GM19035 (cell line): Measurements from ENCODE around the gene KANK4.
"Not testable (repeated sequence)": the region's sequence is repeated elsewhere in the genome, so short reads cannot be mapped to it uniquely, and the experiment has no call there.

Source experiments
- ATAC-seq: cut with Tn5 transposase; IDR thresholded peaks from one replicate; pipeline ENCODE4 v1.9.1; 2021; ENCODE audit not compliant: unreplicated experiment

Gene KANK4

DNA sequence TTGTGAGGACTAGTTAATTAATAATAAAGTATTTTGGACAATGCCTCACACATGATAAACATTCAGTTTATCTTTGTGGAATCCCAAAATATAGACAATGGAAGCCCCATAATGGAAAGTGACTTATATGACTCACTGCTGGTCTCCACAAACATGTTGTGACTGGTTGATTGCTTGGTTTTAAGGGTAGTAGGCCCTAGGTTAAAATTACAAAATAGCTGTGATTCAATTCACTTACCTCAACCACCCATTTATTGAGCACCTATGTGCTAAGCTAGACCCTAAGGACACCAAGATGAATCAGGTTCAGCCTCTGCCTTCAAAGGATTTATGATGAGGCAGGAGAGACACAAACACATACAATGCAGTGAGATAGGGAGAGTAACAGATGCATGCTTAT lies 42.4 kb downstream of the KANK4 start:
- no peak for ATAC-seq

DNA sequence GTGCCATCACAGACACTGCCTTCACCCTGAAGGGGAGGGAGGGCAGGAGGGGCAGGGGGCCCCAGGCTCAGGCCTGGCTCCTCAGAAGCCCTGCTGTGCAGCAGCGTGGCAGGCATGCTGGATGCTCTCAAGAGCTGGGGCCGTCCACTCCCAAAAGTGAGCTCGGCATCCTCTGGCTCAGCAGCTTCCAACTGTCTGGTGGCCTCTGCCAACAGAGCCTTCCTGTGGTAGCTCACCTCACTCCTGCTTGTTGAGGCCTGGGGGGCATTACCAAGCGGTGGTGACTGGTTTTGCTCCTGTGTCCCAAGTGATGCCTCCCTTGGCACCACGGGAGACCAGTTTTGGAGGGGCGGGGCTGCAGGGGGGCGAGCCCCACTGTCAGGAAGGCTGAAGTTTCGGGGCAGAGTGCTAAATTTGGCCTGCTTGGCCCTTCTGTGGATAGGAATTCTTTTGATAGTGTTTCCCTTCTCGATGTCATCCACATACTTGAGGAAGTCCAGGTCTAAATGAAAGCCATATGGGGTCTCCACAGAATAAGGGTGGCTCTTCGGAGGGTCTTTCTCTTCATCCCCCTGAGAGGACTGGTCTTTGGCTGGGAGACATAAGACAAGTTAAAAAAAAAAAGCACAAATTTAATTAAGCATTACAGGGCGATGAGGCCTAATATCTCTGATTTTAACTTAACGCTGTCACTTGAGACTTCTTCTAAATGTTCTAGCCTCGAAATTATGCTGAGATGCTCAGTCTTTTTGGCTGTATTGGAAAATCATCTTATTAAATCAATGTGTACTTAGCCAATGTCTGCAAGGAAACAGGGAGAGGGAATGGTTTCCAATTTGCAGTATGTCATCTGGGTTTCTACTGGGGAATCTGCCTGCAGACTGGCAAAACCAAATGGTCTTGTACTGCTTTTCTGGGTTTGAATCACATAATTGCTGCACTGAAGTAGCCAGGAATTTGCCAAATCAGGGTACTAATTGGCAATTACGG lies 44.4 kb downstream of the KANK4 start:
- ATAC-seq, result no peak

DNA sequence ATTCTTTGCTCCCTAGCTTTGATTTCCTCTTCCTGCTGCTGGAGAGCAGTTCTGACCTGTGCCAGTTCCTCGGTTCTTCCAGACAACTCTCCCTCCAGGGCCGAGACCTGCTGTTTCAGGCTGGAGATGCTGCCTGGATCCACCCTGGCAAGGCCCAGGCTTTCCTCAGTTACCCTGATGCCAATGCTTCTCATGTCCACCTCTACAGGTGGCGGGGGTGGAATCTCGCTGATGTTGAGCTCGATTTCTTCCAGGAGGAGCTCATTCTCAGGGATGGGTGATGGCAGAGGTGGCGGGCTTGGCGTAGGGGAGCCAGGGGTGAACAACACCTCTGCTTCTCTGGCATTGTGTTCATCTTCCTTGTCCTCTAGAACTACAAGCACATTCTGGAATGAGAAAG lies 45.3 kb downstream of the KANK4 start:
- no peak for ATAC-seq

DNA sequence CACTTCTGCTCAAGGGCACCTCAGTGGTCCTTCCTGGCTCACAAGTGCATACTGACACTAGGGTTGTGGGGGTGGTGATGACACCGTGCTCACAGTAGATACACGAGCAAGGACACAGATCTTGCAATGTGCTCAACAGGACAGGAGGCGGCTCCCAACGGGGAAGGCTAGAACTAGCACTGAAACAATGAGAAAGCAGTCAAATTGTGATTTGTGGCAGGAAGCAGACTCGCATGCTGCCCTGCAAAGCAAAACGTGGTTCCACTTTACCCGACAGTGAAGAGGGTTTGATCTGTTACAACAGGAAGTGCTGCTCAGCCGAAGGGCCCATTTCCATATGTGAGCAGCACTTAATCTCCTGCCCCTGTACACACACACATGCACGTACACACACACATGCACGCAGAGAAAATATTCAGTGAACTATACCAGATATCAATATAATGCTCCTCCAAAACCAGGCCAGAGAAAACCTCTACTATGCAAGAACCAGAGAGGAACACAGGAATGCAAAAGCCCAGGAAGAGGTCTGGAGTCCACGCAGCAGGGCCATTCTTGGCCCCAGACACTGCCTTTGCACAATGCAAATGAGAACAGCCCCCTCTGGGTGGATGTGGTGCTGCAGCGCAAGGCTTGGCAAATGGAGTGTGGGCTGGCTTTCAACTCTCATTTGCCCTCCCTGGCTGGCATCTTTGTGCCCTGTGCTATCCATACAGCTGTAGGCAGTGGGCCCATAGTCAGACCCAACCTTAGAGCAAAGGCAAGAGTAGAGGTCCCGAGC lies 47.1 kb downstream of the KANK4 start:
- peak; percentile 91 for ATAC-seq

DNA sequence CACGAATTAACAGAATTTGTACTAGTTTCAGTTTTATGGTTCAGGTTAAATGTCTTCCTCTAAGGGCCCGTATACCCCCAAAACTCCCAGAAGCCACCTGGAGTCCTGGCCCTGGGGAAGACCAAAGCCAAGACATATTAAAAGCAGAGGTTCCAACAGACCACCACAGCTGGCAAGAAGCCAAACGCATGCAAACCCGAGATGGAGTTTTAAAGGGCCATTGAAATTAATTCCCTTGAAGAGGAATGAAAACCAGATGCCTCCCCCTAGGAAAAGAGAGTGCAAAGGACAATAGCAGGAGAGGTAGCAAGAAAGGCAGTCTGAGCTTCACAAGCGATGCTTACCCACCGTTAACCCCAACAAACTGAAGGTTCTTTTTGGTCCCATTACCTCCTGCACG lies 48.1 kb downstream of the KANK4 start:
- no peak for ATAC-seq

DNA sequence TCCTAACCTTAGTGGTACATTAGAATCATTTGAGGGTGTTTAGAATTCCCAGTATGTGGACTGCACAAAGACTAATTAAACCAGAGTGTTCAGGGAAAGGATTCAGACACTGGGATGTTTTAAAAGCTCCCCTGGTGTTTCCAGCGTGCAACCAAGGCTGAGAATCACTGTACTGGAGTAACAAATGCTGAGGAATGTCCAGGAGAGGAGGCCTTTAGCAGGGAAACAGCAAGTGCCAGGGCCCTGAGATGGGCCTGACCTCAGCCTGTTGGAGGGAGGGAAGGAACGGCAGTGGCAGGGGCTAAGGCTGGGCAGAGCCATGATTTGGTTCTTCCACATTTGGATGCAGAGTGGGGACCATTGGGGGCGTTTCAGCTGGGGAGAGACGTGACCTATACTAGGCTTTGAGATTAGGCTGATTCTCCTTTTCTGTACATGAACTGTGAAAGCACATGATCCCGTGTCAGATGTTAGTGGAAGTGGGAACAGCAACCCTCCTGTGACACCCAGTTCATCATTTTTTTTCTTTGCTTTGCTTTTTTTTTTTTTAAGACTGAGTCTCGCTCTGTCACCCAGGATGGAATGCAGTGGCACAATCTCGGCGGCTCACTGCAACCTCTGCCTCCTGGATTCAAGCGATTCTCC lies 49.3 kb downstream of the KANK4 start:
- no peak for ATAC-seq

DNA sequence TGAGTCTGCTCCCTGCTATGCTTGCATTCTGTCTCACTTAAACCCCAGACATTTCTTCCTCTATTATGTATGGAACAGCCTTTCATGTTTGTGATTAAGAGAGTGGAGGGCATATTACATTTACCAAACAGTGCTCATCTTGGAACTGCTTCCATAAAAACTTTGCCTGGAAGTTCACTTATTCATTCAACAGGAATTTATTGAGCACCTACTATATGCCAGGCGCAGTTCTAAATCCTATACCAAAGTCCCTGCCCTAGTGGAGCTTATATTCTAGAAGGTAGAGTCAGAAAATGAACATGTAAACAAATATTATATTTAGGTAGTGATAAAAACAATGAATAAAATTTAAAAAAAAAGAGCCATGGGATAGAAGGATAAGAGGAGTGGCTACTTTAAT lies 49.8 kb downstream of the KANK4 start:
- no peak for ATAC-seq

DNA sequence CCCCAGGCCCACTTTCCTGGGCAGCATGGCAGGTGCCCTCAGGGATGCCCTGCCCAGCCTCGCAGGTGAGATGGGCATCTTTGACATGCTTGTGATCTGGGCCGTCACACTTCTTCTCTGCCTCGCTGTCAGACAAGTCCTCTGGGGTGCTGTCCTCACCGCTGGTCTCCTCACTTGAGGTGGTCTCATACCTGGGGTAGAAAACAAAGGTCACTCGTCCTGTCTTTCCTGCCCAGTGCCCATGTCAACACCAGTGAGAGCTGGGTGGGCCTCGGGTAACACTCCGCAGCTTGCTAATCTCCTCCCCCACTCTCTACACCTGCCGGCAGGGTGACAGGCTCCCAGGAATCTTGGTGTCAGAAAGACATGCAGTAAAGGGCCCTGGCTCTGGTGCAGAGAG lies 50.9 kb downstream of the KANK4 start:
- no peak for ATAC-seq

DNA sequence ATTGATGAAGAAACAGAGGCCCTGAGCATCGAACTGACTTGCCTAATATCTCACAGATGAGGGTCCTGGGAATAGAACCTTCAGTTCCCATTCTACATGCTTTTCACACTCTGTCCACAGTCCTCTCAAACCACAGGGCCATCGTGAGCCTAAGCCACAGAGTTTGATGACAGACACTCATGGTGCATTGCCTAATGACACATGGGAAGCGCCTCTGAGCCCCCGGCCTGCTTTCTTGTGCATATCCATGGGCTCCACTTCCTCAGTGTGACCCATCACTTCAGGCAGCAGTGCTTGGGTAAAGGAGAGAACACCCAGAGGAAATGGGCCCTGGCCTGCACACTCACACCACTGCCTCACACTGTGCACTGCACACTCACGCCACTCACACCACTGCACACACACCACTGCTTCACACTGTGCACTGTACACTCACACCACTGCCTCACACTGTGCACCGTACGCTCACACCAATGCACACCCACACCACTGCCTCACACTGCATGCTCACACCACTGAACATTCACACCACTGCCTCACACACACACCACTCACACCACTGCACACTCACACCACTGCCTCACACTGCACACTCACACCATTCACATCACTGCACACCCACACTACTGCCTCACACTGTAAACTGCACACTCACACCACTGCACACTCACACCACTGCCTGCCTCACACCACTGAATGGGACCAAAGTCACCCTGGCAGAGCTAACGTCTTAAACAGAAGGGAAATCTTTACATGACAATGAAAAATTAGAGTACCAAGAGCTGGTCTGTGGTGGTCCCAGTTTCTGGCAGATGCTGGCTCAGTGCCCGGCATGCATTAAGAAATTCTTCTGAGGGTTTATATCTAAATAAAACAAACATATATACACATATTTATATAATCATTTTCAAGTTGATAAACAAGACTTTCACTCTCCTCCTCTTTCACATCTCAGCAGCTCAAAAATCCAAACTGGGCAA lies 53.0 kb downstream of the KANK4 start:
- no peak for ATAC-seq

DNA sequence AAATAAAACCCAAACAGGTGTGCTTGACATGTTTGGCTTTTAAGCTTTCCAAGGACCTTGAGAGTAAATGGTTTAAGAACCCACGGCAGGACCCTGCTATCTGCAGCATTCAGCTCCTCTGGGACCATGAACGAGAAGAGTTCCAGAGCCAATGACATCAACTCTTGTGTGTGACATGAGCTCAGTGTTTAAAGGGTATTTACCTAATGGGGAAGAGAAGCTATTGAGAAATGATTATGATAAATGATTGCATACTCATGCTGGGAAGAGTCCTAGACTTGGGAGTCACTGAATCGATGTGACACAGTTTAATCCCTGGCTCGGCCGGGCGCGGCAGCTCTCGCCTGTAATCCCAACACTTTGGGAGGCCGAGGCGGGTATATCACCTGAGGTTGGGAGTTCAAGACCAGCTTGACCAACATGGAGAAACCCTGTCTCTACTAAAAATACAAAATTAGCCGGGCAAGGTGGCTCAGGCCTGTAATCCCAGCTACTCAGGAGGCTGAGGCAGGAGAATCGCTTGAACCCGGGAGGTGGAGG lies 55.4 kb downstream of the KANK4 start:
- ATAC-seq, result no peak

DNA sequence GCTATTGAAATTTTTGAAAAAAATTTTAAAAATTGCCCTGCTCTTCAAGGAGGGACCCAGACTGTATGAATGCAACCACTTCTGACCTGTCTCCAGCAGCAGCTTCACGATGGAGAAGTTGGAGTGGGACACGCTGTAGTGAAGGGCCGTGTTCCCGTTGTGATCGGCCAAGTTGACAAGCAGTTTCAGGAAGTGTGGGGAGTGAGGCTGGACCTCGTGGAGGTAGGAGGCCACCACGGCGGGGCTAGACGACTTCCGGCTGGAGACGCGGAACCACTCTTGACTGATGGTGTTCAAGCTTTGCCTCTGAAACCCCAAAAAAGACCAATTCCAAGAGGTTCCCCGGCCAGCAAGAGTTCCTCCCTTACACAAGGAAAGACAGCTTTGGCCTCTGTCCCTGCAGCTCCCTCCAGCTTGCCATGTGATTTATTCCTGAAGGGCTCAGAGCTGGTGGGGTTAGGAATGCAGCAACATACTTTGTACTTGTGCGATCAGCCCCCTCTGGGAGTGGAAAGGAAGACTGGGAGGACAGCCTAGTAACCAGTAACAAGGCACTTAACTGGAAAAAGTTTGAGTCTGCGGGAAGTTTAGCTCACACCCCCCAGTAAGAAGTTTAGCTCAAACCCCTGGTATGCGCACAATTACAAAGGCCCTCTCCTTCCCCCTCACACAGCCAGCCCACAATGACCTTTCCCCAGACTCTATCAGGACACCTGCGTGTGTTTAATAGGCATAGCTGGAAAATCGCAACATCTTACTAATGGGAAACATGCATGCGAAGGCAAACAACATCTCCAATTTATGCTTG lies 56.0 kb downstream of the KANK4 start:
- ATAC-seq, result no peak

DNA sequence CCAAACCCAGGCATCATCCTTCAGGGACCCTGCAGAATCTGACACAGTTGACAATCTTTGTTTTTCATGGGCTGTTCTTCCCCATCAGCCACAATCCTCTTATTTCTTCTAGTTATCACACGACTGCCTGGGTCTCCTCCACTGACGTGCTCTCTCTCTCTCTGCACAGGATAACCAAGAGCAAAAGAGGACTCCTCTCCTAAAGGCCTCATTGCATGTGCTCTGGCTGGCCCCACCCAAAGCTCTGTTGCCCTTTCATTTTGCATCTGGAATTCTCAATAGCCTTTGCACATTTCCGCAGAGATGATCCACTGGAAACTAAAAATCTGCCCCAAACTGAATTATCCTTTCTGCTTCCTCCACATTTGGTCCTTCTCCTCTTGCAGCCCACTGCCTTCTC lies 58.5 kb downstream of the KANK4 start:
- ATAC-seq, result no peak

DNA sequence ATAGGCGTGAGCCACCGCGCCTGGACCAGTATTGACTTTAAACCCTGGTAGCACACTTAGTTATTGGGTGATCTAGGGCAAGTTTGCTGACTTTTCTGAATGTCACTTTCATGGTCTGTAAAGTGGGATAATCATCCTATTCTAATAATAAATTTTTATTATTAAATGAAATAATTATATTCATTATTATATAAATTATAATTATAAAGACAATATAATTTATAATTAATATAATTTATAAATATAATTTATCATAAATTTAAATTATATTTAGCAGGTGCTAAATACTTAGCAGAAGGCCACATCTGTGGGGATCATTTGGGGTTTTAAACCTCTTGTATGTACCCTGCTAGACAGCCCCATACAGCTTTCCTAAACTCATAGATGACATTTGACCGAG lies 59.7 kb downstream of the KANK4 start:
- no peak for ATAC-seq

DNA sequence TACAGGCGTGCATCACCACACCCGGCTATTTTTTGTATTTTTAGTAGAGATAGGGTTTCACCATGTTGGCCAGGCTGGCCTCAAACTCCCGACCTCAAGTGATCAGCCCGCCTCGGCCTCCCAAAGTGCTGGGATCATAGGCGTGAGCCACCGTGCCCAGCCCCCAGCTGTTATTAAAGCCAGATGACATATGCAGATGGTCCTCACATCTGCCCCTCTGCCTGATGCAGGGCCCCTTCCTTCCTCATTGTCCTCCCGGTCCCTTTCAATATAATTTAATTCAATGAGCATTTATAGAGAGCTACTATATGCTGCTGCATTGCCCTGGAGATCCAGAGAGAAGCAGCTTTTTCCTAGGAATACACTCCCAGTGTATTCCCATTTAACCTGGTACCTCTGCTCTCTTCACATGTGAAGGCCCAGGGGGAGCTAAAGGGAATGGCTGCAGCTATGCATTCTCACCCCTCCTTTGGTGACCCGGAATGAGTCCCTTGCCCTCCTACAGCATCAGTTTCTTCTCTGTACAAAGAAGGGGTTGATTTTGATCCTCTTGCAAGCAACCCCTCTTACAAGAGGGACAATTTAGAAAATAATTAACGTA lies 69.0 kb downstream of the KANK4 start:
- no peak for ATAC-seq

DNA sequence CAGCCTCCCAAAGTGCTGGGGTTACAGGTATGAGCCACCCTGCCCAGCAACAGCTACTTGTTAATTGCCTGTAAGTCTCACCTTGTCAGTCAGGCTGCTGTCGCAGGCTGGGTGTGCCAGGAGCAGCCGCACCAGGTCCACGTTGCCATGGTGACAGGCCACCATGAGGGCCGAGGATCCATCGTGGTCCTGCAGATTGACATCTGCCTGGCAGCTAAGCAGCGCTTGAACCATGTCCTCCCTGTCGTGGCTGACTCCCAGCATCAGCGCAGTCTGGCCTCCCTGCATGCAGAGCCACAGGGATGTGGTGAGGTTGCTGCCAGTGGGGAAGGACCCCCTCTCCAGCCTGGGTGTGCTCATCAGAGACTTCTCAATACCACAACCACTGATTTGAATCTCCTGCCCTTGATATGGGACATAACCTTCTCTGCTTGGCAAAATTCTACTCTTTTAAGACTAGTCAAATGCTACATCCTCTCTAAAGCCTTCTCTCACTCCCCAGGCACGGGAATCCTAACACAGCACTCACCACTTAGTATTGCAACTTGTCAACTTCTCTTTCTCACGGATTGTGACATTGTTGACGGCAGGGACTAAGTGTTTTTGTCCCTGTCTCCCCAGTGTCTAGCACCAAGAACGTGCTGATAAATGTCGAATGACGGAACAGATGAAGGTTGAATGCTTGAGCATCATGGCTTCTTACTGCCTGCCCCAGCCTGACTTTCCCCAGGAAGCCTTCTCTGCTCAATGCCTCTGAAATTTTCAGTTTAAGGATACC lies 71.7 kb downstream of the KANK4 start:
- no peak for ATAC-seq

DNA sequence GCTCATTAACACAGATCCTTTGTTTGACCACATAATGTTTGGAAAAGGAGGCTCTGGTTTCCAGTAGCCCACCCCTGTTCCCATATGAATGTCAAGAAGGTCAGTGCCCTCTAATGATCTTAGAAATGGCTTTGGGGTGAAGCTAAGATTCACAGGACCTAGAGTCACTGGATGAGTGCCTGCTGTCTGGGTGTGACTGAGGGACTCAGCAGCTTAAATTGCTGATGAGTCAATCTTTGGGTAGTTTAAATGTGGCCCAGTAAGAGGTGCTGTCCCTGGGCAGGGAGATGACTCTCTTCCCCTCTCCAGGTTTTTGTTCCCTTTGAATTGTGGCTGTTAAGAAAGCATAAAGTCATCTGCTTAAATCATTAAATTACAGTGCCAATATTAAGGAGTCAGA lies 74.0 kb downstream of the KANK4 start:
- ATAC-seq, result no peak

DNA sequence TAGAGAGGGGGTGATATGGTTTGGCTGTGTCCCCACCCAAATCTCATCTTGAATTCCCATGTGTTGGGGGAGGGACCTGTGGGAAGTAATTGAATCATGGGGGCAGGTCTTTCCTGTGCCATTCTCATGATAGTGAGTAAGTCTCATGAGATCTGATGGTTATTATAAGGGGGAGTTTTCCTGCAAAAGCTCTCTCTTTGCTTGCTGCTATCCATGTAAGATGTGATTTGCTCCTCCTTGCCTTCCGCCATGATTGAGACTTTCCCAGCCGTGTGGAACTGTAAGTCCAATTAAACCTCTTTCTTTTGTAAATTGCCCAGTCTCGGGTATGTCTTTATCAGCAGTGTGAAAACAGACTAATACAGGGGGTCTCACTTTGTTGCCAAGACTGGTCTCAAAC lies 74.9 kb downstream of the KANK4 start:
- not testable (repeated sequence) for ATAC-seq
